Fibroblast of the aortic adventitia (primary cell): ENCODE data around the gene ZNF750. TPM values are rescaled to one million over a fixed set of nuclear protein-coding genes. Genes with fewer than 3 reads are reported as not detected.

Experiments
- DNase-seq: peaks from one replicate; pipeline ENCODE4 v3.0.0-alpha.2; 2010; ENCODE audit warnings: low read depth
- H3K4me3 ChIP-seq: 2 replicates; pipeline ENCODE4 v1.5.1; 2011; ENCODE audit warnings: low read depth, mild to moderate bottlenecking, control low read depth, low read length, moderate library complexity
- total RNA-seq: library from RNA; depleted of rRNA; stranded (reverse); fragments of >200 nt; gene quantifications from 2 replicates; pipeline ENCODE4 v1.2.3, GENCODE V29; 2012; ENCODE audit warnings: low replicate concordance
- TF ChIP-seq, protein P1 (sequence below): IDR thresholded peaks from 2 replicates; pipeline ENCODE4 v1.5.1; 2011; ENCODE audit warnings: mild to moderate bottlenecking, low read length, control low read depth, inconsistent platforms; ENCODE audit not compliant: insufficient read depth

ZNF750 gene
- total RNA-seq, 1 donor: not detected

DNA sequence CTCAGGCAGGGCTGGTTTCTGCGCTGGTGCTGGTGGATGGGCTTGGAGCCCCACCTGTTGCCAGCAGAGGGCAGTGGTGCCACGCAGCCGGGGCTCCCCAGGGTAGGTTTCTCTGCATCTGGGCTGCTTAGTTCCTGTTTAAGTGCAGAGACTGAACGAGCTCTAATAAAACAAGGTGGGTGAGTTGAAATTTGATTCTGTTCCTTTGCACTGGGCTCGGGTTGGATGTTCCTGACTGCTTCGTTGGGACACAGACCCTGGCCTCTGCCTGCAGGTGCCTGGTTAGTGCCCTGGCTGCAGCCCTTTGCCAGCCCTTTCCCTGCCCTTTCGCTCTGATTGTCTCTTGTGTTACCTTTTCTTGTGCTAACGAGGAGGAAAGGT is 57.9 kb downstream of the ZNF750 start:
- DNase-seq: peak; percentile 80
- TF ChIP-seq, protein P1, sequence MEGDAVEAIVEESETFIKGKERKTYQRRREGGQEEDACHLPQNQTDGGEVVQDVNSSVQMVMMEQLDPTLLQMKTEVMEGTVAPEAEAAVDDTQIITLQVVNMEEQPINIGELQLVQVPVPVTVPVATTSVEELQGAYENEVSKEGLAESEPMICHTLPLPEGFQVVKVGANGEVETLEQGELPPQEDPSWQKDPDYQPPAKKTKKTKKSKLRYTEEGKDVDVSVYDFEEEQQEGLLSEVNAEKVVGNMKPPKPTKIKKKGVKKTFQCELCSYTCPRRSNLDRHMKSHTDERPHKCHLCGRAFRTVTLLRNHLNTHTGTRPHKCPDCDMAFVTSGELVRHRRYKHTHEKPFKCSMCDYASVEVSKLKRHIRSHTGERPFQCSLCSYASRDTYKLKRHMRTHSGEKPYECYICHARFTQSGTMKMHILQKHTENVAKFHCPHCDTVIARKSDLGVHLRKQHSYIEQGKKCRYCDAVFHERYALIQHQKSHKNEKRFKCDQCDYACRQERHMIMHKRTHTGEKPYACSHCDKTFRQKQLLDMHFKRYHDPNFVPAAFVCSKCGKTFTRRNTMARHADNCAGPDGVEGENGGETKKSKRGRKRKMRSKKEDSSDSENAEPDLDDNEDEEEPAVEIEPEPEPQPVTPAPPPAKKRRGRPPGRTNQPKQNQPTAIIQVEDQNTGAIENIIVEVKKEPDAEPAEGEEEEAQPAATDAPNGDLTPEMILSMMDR: peak; percentile 99
- no peak overlapping the region for H3K4me3 ChIP-seq

DNA sequence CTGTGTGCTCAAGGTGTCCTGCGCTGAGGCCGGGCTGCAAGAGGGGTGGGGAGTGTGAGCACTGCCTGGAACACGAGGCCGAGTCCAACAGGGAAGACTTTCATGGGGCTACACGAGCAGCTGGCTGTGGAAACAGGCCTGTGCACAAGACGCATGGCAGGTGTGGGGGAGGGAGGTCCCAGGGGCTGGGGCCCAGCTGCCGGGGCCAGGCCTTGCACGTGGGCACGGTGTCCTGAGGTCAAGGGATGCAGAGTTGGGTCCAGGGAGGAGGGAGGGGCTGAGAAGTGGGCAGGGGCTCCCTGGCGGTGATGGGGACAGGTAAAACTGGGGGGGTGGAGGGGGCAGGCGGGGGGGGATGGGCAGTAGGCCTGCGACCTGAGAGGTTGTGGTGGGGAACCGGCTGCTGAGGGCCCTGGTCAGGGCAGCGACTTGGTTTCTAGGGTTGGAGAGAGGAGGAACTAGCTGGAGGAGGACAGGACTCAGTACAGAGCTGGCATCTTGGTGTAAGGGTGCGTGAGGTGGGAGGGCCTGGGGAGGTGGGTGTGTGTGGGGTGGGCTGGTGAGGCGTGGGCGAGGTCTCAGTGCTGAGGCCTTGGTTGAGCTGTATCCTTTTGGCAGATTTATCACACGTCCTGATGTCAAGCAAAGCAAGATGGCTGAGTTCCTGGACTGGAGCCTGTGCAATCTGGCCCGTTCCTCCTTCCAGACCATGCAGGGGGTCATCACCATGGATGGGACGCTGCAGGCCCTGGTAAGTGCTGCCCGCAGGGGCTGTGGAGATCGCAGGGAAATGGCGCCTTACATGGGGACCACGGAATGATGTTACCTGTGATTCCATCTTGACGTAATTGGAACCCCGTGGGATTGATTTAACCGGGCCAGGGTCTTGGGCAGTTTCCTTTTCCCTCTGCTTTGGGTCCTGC is 58.6 kb downstream of the ZNF750 start:
- TF ChIP-seq, protein P1: no peak
- DNase-seq: no peak
- no peak overlapping the region for H3K4me3 ChIP-seq

DNA sequence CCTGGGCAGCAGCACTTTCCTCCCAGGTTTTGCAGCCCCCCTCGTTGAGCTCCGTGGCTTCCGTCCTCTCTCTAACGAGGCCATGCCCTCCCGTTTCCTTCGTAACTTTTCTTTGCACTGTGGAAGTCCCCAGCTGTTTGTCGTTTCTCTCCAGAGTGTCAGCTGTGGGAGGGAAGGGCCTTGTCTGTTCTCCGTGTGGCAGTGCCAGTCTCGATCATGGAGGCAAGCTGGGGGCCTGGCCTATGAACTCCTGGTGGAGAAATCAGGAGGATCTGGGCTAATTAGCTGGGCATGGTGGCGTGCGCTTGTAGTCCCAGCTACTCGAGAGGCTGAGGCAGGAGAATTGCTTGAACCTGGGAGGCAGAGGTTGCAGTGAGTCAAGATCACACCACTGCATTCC is 59.6 kb downstream of the ZNF750 start:
- DNase-seq: no peak
- TF ChIP-seq, protein P1: no peak
- H3K4me3 ChIP-seq: no peak overlapping the region

DNA sequence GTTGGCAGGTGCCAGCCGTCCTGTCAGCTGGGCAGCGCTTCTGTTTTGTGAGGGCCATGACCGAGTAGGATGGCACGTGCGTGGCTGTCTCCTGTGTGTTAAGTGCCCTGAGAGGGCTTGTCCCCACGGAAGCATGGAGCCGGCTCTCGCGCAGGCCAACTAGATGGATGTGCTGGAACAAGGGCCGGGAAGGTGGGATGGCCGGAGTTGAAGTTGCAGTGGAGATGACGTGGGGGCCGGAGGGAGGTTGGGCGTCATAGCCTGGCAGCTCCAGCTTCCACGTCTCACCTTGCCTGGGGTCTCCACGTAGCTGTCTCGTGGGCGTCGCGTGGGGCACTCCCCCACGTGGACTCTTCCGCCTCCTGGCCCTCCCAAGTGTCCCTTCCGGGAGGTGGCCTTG is 60.3 kb downstream of the ZNF750 start:
- TF ChIP-seq, protein P1: no peak
- no peak overlapping the region for H3K4me3 ChIP-seq
- no peak for DNase-seq

Other genes starting within 250 kb of the ZNF750 start
- 32.0 and 47.0 TPM in 2 replicates for gene WDR45B, start 191.6 kb downstream of the ZNF750 start, total RNA-seq
- gene RAB40B, start 141.3 kb downstream of the ZNF750 start, total RNA-seq: 8.4 and 8.5 TPM in 2 replicates
- 5.6 and 18.7 TPM in 2 replicates for gene FN3KRP, start 123.3 kb downstream of the ZNF750 start, total RNA-seq
- gene FN3K, start 104.4 kb downstream of the ZNF750 start, total RNA-seq: 0.74 and 2.8 TPM in 2 replicates
- 39.5 and 80.3 TPM in 2 replicates for gene TBCD, start 88.0 kb downstream of the ZNF750 start, total RNA-seq
- 77.4 and 105 TPM in 2 replicates for gene METRNL, start 239.6 kb upstream of the ZNF750 start, total RNA-seq